ENCODE measurements around the gene SHOX. TPM values are rescaled to one million over a fixed set of nuclear protein-coding genes. Genes with fewer than 3 reads are reported as not detected.

Gene SHOX
- total RNA-seq, 3 donors from 2014 or later = not detected

DNA sequence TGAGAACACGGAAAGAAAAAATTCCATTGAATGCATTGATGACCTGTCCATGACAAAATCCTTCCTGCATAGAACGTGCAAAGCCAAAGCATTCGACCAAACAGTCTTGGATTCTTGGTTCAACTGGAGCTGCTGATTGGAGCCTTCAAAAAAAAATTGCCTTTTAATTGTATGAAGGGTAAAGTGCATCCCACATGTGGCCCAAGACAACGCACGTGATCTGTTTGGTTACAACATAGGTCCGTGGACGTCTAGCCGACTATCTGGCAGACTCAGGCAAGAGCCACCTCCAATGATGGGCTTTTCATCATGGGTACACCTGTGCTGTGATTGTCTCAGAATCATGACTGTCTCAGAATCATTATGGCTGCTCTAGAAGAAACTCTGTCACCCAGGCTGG is 52.3 kb downstream of the SHOX start:
- Mint-ChIP-seq H3K36me3 (ENCODE audit: insufficient read depth) (no peaks in the 10 kb centered on the region), H3K27me3 (ENCODE audit: low read depth) (no peaks in the 10 kb centered on the region), H3K4me3 (no peak overlapping the region), H3K4me1 (ENCODE audit: low read depth) (no peaks in the 10 kb centered on the region), H3K9me3 (peaks cover 16% of the 10 kb centered on the region)
- ATAC-seq = no peak
- DNase-seq = no peak

- no peak overlapping the region for H3K4me3 Mint-ChIP-seq
- H3K4me1 Mint-ChIP-seq (ENCODE audit: low read depth) = no peaks in the 10 kb centered on the region
- peaks cover 16% of the 10 kb centered on the region for H3K9me3 Mint-ChIP-seq
- ATAC-seq = no peak
- H3K27me3 Mint-ChIP-seq (ENCODE audit: low read depth) = no peaks in the 10 kb centered on the region
- DNase-seq = no peak
- H3K36me3 Mint-ChIP-seq (ENCODE audit: insufficient read depth) = no peaks in the 10 kb centered on the region
Measured at GRCh38 chrX:683576-683975, 53.0 kb downstream of the SHOX start.

- no peak for DNase-seq
- ATAC-seq = no peak
- Mint-ChIP-seq H3K9me3 (peaks cover 10% of the 10 kb centered on the region), H3K27me3 (ENCODE audit: low read depth) (no peaks in the 10 kb centered on the region), H3K4me1 (ENCODE audit: low read depth) (no peaks in the 10 kb centered on the region), H3K4me3 (no peak overlapping the region), H3K36me3 (ENCODE audit: insufficient read depth) (no peaks in the 10 kb centered on the region)
Measured at GRCh38 chrX:685120-686032, 54.8 kb downstream of the SHOX start.

- Mint-ChIP-seq H3K4me1 (ENCODE audit: low read depth) (no peaks in the 10 kb centered on the region), H3K27me3 (ENCODE audit: low read depth) (no peaks in the 10 kb centered on the region)
Measured at GRCh38 chrX:689983-690382, 59.4 kb downstream of the SHOX start.

GRCh38 chrX:694800-695199 is 64.2 kb downstream of the SHOX start:
- H3K36me3 Mint-ChIP-seq (ENCODE audit: insufficient read depth) = no peaks in the 10 kb centered on the region
- DNase-seq (no peak), ATAC-seq (no peak)
- H3K4me3 Mint-ChIP-seq = no peak overlapping the region
- H3K9me3 Mint-ChIP-seq = peaks cover 14% of the 10 kb centered on the region
- peaks cover 6% of the 10 kb centered on the region for H3K4me1 Mint-ChIP-seq (ENCODE audit: low read depth)
- H3K27me3 Mint-ChIP-seq (ENCODE audit: low read depth) = peaks cover 4% of the 10 kb centered on the region

More at GRCh38 chrX:689983-690382, 59.4 kb downstream of the SHOX start:
- ATAC-seq (no peak), DNase-seq (no peak)
- Mint-ChIP-seq H3K4me3 (no peak overlapping the region), H3K36me3 (ENCODE audit: insufficient read depth) (no peaks in the 10 kb centered on the region), H3K9me3 (peaks cover 14% of the 10 kb centered on the region)

DNA sequence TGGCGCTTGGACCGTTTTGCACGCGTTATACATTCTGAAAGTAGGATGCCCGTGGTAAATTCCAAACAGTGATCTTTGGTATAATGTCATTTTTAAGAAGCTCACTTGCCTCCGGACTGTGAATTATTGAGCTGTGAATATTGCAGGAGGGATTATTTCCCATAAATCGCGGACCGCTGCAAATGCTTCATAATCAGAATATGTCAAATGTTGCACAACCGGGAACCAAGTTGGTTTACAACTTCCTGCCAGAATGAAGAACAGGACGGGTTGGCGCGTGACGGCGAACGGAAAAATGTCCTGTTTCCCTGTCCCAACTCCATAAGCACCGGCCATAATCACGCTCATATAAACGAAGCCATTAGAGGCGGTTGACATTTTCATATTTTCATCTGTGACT is 67.6 kb downstream of the SHOX start:
- Mint-ChIP-seq H3K4me3 (no peak overlapping the region), H3K36me3 (ENCODE audit: insufficient read depth) (no peaks in the 10 kb centered on the region), H3K27me3 (ENCODE audit: low read depth) (peaks cover 4% of the 10 kb centered on the region), H3K9me3 (peaks cover 11% of the 10 kb centered on the region), H3K4me1 (ENCODE audit: low read depth) (peaks cover 6% of the 10 kb centered on the region)
- DNase-seq (no peak), ATAC-seq (no peak)

DNA sequence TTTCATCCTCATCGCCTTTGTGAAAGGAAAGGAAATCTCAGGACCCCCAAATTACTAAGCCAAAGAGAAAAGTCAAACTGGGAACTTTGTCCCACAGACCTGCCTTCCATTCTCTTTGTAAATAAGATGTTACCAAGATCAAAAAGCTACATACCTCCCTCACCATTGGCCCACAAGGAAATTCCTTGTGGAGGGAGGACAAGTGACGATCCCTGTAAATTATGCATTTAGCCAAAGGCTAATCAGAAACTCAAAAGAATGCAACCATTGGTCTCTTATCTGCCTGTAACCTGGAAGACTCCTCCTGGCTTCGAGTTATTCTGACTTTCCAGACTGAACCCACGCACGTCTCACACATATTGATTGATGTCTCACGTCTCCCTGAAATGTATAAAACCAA is 70.3 kb downstream of the SHOX start:
- Mint-ChIP-seq H3K36me3 (ENCODE audit: insufficient read depth) (no peaks in the 10 kb centered on the region), H3K4me1 (ENCODE audit: low read depth) (peaks cover 6% of the 10 kb centered on the region), H3K9me3 (peaks cover 15% of the 10 kb centered on the region), H3K4me3 (no peak overlapping the region), H3K27me3 (ENCODE audit: low read depth) (peaks cover 4% of the 10 kb centered on the region)
- DNase-seq (no peak), ATAC-seq (no peak)

GRCh38 chrX:701673-702072 is 71.1 kb downstream of the SHOX start:
- ATAC-seq = no peak
- peaks cover 4% of the 10 kb centered on the region for H3K27me3 Mint-ChIP-seq (ENCODE audit: low read depth)

DNA sequence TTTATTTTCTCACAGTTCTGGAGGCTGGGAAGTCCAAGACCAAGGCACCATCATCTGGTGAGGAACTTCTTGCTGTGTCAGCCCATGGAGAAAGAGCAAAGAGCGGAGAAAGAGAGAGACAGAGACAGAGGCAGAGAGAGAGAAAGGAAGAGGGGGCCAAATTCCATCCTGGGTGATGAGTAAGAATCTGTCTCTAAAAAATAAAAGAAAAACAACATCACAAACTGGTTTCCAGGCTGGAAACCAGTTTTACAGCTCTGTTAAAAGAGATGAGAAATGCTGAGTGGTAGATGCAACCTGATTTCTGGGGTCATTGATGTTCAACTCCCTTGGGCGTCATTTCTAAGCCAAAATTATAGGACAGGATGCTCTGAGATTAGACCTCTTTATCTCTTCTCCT is 72.9 kb downstream of the SHOX start:
- Mint-ChIP-seq H3K4me1 (ENCODE audit: low read depth) (peaks cover 2% of the 10 kb centered on the region), H3K9me3 (peaks cover 31% of the 10 kb centered on the region), H3K27me3 (ENCODE audit: low read depth) (no peaks in the 10 kb centered on the region), H3K36me3 (ENCODE audit: insufficient read depth) (no peaks in the 10 kb centered on the region), H3K4me3 (no peak overlapping the region)
- DNase-seq = no peak
- no peak for ATAC-seq

More at GRCh38 chrX:701673-702072, 71.1 kb downstream of the SHOX start:
- H3K4me3 Mint-ChIP-seq = no peak overlapping the region
- no peak for DNase-seq
- peaks cover 21% of the 10 kb centered on the region for H3K9me3 Mint-ChIP-seq
- peaks cover 6% of the 10 kb centered on the region for H3K4me1 Mint-ChIP-seq (ENCODE audit: low read depth)
- H3K36me3 Mint-ChIP-seq (ENCODE audit: insufficient read depth) = no peaks in the 10 kb centered on the region

DNA sequence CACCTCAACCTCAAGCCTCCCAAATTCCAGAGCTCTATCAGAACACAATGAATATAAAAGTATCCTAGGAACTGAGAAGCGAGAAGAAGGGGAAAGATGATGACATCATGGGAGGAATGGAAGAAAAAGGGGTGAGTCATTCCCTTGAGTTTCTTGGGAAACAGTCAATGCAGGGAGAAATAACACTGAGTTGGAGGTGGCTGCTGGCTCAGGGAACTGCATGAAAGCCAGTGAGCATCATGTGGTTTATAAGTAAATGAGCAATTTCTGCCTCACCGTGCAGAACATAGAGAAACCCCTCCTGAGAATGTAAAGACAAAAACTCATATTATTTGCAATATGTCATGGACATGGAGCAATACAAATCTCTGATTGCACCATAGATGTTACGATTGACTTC is 73.3 kb downstream of the SHOX start:
- ATAC-seq = no peak
- H3K4me3 Mint-ChIP-seq = no peak overlapping the region
- H3K4me1 Mint-ChIP-seq (ENCODE audit: low read depth) = no peaks in the 10 kb centered on the region
- DNase-seq = no peak
- peaks cover 31% of the 10 kb centered on the region for H3K9me3 Mint-ChIP-seq
- no peaks in the 10 kb centered on the region for H3K36me3 Mint-ChIP-seq (ENCODE audit: insufficient read depth)
- H3K27me3 Mint-ChIP-seq (ENCODE audit: low read depth) = no peaks in the 10 kb centered on the region

Other genes with a start within 250 kb of the SHOX start
- gene PPP2R3B, start 243.9 kb upstream of the SHOX start, total RNA-seq = 10 to 100 TPM; 29.0 to 47.6 (median 30.3) TPM